GM19452 (cell line): ENCODE results near the gene PPP2R5A.

Source experiments
- ATAC-seq: cut with Tn5 transposase; IDR thresholded peaks from one replicate; pipeline ENCODE4 v1.9.1; 2021; ENCODE audit not compliant: unreplicated experiment

PPP2R5A gene

DNA sequence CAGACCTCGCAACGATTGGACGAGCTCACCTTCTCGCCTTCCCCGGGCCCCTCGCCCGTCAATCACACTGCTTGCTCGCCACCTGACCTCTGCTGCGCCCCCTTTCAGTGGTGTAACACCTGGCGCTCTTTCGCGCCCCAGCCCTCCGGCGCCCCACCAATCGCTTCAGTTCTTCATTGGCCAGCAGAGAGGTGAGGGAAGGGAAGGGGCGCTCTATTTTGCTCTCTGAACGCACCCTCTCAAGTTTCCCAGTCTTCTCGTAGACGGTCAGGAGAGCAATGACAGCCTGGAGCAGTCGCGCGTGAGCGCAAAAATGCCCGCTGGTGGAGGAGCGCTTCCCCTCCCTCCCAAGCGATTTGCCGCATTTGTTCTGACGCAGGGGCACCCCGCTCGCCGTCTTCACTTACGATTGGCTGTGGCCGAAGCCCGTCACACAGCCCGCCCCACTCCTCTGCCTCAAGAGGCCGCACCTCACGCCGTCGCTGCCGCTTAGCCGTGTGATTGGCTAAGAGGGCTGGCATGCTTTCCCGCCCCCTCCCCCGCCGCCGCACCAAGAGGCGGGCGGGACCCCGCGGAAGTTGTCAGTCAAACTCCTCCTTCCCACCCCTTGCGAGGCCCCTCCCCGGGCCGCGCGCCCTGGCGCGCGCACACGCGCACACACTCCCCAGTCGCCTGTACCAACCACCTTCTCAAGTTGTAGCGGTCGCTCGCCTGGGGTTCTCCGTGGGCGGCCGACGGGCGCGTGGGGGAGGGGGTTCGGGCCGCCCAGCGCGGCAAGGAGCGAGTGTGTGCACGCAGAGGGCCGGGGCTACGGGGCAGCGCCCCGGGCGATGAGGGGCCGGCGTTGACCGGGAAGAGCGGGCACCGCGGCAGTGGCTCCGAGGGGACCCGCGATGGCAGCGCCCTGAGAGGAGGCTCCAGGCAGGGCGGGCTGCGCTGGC is at the start of gene PPP2R5A:
TSS of gene PPP2R5A (plus strand) at position 667 of the 941 bp plus-strand sequence. CDS start 701 bp downstream, outside the sequence.
- peak; percentile 89 for ATAC-seq

DNA sequence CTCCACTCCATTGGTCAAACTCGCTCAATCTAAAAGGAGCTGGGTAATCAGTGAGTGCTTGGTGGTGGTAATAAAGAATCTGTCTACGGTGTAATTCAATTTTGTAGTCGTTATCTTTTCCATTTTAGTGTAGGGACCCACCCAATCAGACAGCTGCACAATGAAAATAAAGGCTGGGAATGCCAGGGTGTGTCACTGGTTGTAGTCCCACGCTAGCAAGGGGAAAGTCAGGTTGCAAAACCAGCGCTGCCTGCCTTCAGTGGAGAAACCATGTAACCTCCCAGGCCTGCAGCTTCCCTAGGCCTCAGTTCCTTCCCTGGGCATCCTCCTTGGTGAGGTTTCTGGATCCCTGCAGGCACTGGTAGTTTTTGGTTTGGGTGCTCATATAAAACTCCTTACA is 49.4 kb upstream of the PPP2R5A start:
- no peak for ATAC-seq

GRCh38 chr1:212236664-212237220 is 48.5 kb upstream of the PPP2R5A start:
- no peak for ATAC-seq

DNA sequence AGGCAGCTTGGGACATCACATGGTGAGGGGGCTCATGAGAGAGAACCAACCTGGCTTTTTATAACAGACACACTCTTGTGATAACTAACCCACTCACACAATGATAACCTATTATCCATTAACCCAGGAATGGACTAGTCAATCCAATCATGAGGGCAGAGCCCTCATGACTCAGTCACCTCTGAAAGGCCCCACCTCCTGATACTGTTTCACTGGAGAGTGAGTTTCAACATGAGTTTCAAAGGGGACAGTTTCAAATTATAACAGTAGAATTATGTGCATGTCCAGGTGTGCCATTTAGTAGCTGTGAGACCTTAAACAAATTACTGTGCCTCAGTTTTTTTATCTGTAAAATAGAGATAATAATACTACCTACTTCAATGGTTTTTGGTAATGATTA is 47.6 kb upstream of the PPP2R5A start:
- ATAC-seq, result peak; percentile 91

DNA sequence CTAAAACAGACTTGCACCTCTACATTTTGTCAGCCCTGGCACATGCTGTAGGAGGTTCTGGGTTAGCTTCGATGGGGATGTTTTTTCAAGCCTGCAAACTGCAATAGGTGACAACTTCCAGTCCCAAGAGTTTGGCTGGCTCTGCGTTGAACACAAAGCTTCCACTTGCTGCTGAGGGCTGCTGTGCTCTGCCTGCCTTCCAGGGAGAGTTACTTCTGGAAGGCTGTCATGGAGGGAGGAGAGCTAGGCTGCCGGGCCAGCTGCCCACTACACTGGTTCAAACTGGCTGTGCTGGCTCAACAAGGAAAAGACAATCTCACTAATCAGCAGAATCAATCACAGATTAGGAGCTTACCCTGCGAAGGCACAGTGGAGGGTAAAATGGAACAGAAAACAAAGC is 46.7 kb upstream of the PPP2R5A start:
- ATAC-seq, result no peak

- no peak for ATAC-seq
Measured at GRCh38 chr1:212241501-212241900, 43.7 kb upstream of the PPP2R5A start.

- ATAC-seq, result no peak
Measured at GRCh38 chr1:212241957-212242287, 43.3 kb upstream of the PPP2R5A start.

DNA sequence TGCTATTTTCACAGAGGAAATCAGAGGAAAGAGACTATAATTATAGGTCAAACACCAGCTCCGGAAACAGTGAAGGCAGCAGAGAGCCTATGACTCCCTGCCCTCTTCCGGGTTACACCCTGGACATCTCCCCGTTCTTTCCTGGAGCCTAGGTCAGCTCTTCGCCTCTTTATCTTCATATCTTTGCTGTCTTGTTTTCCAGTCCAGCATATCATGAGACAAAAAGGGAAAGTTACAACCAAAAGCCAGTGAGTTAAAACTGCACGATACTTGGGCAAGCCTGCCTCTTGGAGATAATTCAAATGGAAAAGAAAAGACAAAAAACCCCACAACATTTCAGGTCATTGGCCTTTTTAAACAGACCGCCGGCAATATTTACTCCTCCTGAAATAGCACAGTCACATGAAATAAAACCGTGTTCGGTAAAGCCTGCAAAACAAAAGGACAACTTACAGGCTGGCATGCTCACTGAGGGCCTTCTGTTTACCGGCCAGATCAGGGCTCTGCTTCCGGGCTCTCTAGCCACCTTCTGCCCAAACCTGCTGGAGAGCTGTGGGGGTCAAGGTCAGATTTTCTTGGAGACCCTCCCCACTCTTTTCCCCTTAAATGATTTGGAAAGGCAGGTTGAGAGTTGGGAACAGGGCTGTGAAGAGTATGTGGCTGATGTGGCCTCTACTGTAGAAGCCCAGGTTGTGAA is 42.8 kb upstream of the PPP2R5A start:
- ATAC-seq, result no peak

DNA sequence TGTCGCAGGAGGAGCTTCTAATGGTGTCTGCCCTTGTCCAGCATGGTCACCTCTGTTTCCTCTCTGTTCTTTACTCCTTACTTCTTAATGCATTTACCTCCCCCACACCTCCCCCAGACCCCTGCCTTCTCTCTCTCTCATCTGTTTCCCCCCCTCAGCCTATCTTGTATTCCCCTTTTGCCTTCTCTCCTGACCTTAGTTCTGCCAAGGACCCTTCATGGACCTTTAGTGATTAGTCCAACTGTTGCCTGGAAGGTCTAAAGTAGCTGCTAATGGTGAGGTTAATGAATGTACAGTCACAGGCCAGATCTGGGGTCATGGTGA is 42.3 kb upstream of the PPP2R5A start:
- ATAC-seq, result no peak

- ATAC-seq, result no peak
Measured at GRCh38 chr1:212244441-212244840, 40.8 kb upstream of the PPP2R5A start.

DNA sequence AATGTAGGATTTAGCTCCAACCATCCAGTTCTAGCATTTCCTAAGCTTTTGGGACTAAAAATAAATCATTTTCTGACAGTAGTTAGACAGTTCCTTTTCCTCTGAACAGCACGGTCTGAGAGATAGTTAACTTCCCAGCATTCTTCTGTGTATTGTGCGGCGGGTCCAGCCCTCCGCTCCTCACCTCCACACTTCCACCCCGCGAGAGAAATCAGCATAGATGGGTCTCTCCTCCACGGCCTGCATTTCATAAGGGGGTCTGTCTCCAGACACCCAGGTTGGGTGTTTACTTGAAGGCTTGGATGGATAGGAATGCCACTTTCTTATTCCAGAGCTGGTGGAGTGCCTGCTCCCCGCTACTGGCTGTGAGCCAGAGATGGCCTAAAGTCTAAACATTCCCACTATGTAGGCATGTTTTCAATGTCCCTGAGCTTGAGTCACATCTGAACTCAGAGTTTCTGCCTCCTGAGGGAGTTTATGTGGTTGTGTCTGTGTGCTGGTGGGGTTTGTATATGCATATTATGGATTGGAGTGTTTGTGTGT is 38.0 kb upstream of the PPP2R5A start:
- no peak for ATAC-seq

GRCh38 chr1:212247988-212248387 is 37.2 kb upstream of the PPP2R5A start:
- ATAC-seq, result no peak

- ATAC-seq, result no peak
Measured at GRCh38 chr1:212254853-212255363, 30.3 kb upstream of the PPP2R5A start.

GRCh38 chr1:212255705-212256307 is 29.4 kb upstream of the PPP2R5A start:
- ATAC-seq, result no peak

DNA sequence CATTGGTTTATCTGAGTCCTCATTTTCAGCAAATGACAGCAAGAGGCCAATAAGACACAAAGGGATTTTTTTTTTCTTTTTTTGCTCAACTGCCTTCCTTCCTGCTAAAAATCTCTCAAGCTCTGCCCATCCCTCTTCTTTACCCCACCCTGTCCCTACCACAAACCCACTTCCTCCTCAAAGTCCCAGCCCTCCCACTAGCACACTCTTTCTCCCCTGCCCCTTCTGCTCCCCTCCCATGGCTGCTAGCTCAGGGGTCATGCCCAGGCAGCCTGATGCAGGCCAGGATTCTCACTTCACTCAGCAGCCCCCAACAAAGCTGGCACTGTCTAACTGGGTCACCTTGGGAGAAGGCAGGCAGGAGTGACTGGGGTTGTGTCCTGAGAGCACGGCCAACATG is 28.8 kb upstream of the PPP2R5A start:
- no peak for ATAC-seq

GRCh38 chr1:212257157-212257556 is 28.1 kb upstream of the PPP2R5A start:
- no peak for ATAC-seq

DNA sequence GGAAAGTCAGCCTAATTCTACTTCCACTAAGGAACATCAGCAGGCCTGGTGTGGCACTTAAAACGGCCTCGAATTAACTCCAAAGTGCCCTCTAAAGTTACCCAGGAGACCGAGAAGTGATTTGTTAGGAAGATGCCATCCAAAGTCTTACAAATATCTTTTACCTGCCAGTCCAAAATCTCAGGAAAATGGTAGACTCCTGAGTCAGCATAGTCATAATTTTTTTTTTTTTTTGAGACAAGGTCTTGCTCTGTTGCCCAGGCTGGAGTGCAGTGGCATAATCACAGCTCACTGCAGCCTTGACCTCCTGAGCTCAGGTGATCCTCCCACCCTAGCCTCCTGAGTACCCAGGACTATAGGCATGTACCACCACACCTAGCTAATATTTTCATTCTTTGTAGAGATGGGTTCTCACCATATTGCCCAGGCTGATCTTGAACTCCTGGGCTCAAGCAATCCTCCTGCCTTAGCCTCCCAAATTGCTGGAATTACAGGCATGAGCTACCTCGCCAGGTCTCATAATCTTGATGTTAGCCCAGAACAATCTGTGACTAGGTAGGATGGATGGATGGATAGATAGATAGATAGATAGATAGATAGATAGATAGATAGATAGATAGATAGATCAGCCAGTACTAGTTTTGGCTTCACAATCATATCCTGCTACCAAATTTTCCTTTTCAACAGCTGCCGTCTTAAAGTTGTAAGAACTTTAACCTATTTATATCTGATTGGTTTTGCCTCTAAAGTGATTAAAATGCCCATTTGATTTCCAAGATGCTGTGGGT is 25.3 kb upstream of the PPP2R5A start:
- no peak for ATAC-seq

- no peak for ATAC-seq
Measured at GRCh38 chr1:212260557-212261355, 24.5 kb upstream of the PPP2R5A start.

DNA sequence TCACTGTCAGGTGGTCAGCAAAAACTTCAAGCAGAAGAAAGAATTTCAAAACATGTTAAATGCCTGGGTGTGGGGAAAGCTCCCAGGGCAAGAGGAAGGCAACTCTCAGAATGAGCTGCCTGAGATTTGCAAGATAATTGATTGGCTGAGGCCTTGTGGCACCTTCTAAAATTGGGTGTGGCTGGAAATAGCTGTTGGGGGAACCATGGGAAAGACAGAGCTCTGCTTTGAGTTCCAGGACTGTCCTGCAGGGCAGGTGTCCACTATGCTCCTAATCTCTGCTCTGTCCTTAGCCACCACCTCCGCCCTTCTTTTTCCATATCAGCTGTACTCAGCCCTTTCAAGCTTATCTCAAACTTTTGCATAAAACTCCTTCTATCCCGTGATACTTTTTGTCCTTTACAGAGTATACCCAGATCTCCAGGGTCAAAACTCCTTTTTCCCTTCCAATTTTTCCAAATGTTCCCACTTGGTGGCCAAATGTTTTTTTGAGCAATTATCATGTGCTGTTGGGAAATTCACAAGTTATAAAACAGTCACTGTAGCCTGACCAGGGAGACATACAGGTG is 23.8 kb upstream of the PPP2R5A start:
- no peak for ATAC-seq
